ENCODE measurements around the gene ARHGEF10L.

ARHGEF10L gene

GRCh38 chr1:17662786-17663185 lies 123.3 kb downstream of the ARHGEF10L start:
- no peaks in the 10 kb centered on the region for H3K27me3 ChIP-seq (ENCODE audit: control insufficient read depth, insufficient read depth, low read length)
- no peak overlapping the region for H3K4me3 ChIP-seq (ENCODE audit: low read length)
- H3K27ac ChIP-seq (ENCODE audit: low read depth, low read length), result no peak overlapping the region
- no peak overlapping the region for H3K9ac ChIP-seq (ENCODE audit: low read length)
- H3K4me1 ChIP-seq (ENCODE audit: control insufficient read depth, insufficient read depth, low read length), result no peaks in the 10 kb centered on the region
- peaks cover 43% of the 10 kb centered on the region for H3K36me3 ChIP-seq (ENCODE audit: control insufficient read depth, insufficient read depth, low read length)

GRCh38 chr1:17663646-17664045 lies 124.1 kb downstream of the ARHGEF10L start:
- peaks cover 41% of the 10 kb centered on the region for H3K36me3 ChIP-seq (ENCODE audit: control insufficient read depth, insufficient read depth, low read length)
- H3K9ac ChIP-seq (ENCODE audit: low read length), result no peak overlapping the region
- H3K27me3 ChIP-seq (ENCODE audit: control insufficient read depth, insufficient read depth, low read length), result no peaks in the 10 kb centered on the region
- H3K4me3 ChIP-seq (ENCODE audit: low read length), result no peak overlapping the region
- no peaks in the 10 kb centered on the region for H3K4me1 ChIP-seq (ENCODE audit: control insufficient read depth, insufficient read depth, low read length)
- no peak overlapping the region for H3K27ac ChIP-seq (ENCODE audit: low read depth, low read length)

DNA sequence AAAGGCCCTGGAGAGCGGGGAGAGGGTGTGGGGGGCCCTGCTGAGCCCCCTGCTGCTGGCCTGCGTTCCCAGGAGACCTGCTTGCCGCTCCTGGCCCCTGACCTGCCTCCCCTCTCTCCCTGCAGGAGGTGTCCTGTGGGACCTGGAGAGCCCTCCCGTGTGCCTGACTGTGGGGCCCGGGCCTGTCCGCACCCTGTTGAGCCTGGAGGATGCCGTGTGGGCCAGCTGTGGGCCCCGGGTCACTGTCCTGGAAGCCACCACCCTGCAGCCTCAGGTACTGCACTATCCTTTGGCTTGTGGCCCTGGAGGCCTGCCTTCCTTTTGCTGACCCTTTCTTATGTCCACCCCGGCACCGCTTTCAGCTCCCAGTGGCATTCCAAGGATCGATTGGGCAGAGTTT lies 124.8 kb downstream of the ARHGEF10L start:
- Histone ChIP-seq H3K4me1 (ENCODE audit: control insufficient read depth, insufficient read depth, low read length) (no peaks in the 10 kb centered on the region), H3K27ac (ENCODE audit: low read depth, low read length) (no peak overlapping the region), H3K9ac (ENCODE audit: low read length) (no peak overlapping the region), H3K4me3 (ENCODE audit: low read length) (no peak overlapping the region), H3K36me3 (ENCODE audit: control insufficient read depth, insufficient read depth, low read length) (peaks cover 39% of the 10 kb centered on the region), H3K27me3 (ENCODE audit: control insufficient read depth, insufficient read depth, low read length) (no peaks in the 10 kb centered on the region)

GRCh38 chr1:17665054-17665453 lies 125.6 kb downstream of the ARHGEF10L start:
- Histone ChIP-seq H3K4me3 (ENCODE audit: low read length) (no peak overlapping the region), H3K4me1 (ENCODE audit: control insufficient read depth, insufficient read depth, low read length) (no peaks in the 10 kb centered on the region), H3K36me3 (ENCODE audit: control insufficient read depth, insufficient read depth, low read length) (peaks cover 39% of the 10 kb centered on the region), H3K27ac (ENCODE audit: low read depth, low read length) (no peak overlapping the region), H3K9ac (ENCODE audit: low read length) (no peak overlapping the region), H3K27me3 (ENCODE audit: control insufficient read depth, insufficient read depth, low read length) (no peaks in the 10 kb centered on the region)

- H3K36me3 ChIP-seq (ENCODE audit: control insufficient read depth, insufficient read depth, low read length), result peaks cover 32% of the 10 kb centered on the region
- H3K4me1 ChIP-seq (ENCODE audit: control insufficient read depth, insufficient read depth, low read length), result no peaks in the 10 kb centered on the region
- no peak overlapping the region for H3K27ac ChIP-seq (ENCODE audit: low read depth, low read length)
- H3K4me3 ChIP-seq (ENCODE audit: low read length), result no peak overlapping the region
- H3K9ac ChIP-seq (ENCODE audit: low read length), result no peak overlapping the region
- no peaks in the 10 kb centered on the region for H3K27me3 ChIP-seq (ENCODE audit: control insufficient read depth, insufficient read depth, low read length)
Observed at GRCh38 chr1:17665950-17666720, 126.6 kb downstream of the ARHGEF10L start.

GRCh38 chr1:17667641-17668040 lies 128.1 kb downstream of the ARHGEF10L start:
- Histone ChIP-seq H3K4me3 (ENCODE audit: low read length) (no peak overlapping the region), H3K9ac (ENCODE audit: low read length) (no peak overlapping the region), H3K36me3 (ENCODE audit: control insufficient read depth, insufficient read depth, low read length) (peaks cover 22% of the 10 kb centered on the region), H3K4me1 (ENCODE audit: control insufficient read depth, insufficient read depth, low read length) (peaks cover 6% of the 10 kb centered on the region), H3K27me3 (ENCODE audit: control insufficient read depth, insufficient read depth, low read length) (no peaks in the 10 kb centered on the region), H3K27ac (ENCODE audit: low read depth, low read length) (no peak overlapping the region)

GRCh38 chr1:17668195-17668594 lies 128.7 kb downstream of the ARHGEF10L start:
- peaks cover 20% of the 10 kb centered on the region for H3K36me3 ChIP-seq (ENCODE audit: control insufficient read depth, insufficient read depth, low read length)
- H3K4me1 ChIP-seq (ENCODE audit: control insufficient read depth, insufficient read depth, low read length), result peaks cover 6% of the 10 kb centered on the region
- H3K4me3 ChIP-seq (ENCODE audit: low read length), result no peak overlapping the region
- no peak overlapping the region for H3K27ac ChIP-seq (ENCODE audit: low read depth, low read length)
- no peaks in the 10 kb centered on the region for H3K27me3 ChIP-seq (ENCODE audit: control insufficient read depth, insufficient read depth, low read length)
- no peak overlapping the region for H3K9ac ChIP-seq (ENCODE audit: low read length)

- no peaks in the 10 kb centered on the region for H3K27me3 ChIP-seq (ENCODE audit: control insufficient read depth, insufficient read depth, low read length)
- H3K36me3 ChIP-seq (ENCODE audit: control insufficient read depth, insufficient read depth, low read length), result peaks cover 20% of the 10 kb centered on the region
- H3K27ac ChIP-seq (ENCODE audit: low read depth, low read length), result no peak overlapping the region
- peaks cover 6% of the 10 kb centered on the region for H3K4me1 ChIP-seq (ENCODE audit: control insufficient read depth, insufficient read depth, low read length)
- H3K4me3 ChIP-seq (ENCODE audit: low read length), result no peak overlapping the region
- H3K9ac ChIP-seq (ENCODE audit: low read length), result no peak overlapping the region
Observed at GRCh38 chr1:17668624-17669175, 129.2 kb downstream of the ARHGEF10L start.

DNA sequence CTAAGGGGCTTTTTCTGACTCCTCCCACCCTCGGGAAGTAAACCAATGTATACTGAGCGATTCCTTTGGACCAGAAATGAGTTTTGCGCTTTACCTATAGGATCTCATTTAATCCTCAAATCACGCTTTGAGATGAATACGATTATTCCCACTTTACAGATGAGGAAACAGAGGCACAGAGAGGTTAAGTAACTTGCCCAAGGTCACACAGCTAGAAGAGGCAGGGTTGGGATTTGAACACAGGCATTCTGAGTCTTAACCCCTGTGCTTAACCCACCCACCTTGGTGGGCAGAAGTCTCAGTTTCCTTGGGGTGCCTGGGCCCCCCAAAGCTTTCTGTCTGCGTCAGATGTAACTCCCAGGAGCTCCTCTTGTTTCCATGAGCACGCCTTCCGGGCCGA lies 129.8 kb downstream of the ARHGEF10L start:
- H3K36me3 ChIP-seq (ENCODE audit: control insufficient read depth, insufficient read depth, low read length), result peaks cover 20% of the 10 kb centered on the region

DNA sequence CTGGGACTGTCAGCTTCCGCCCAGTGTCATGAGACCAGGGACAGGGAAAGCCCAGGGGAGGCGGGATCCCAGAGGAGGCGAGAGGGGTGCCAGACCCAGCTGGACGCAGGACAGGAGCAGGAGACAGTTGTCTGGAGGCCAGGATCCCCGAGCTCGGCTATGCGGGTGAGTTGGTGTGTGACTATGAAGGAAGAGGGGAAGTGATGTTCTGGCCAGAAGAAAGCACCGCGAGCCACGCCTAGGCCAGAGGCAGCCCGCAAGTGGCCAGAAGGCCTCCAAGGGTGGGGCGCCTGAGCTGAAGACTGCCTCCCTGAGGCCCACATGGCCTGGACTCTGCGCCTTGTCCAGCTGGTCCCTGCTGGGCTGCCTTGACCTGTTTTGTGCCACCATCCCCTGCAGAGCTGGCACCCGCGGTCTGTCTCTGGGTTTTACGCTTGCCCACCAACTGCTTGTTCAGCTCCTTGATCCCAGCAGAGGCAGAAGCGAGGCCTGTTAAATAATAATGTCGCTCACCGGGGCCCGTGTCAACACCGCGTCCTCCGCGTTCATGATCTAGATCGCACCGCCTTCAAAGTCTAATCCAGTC lies 130.5 kb downstream of the ARHGEF10L start:
- Histone ChIP-seq H3K27ac (ENCODE audit: low read depth, low read length) (no peak overlapping the region), H3K36me3 (ENCODE audit: control insufficient read depth, insufficient read depth, low read length) (peaks cover 16% of the 10 kb centered on the region), H3K4me3 (ENCODE audit: low read length) (no peak overlapping the region), H3K27me3 (ENCODE audit: control insufficient read depth, insufficient read depth, low read length) (no peaks in the 10 kb centered on the region), H3K4me1 (ENCODE audit: control insufficient read depth, insufficient read depth, low read length) (peaks cover 6% of the 10 kb centered on the region), H3K9ac (ENCODE audit: low read length) (no peak overlapping the region)

More for the DNA sequence above, 129.8 kb downstream of the ARHGEF10L start:
- H3K9ac ChIP-seq (ENCODE audit: low read length), result no peak overlapping the region
- H3K4me1 ChIP-seq (ENCODE audit: control insufficient read depth, insufficient read depth, low read length), result peaks cover 6% of the 10 kb centered on the region
- no peak overlapping the region for H3K4me3 ChIP-seq (ENCODE audit: low read length)
- H3K27me3 ChIP-seq (ENCODE audit: control insufficient read depth, insufficient read depth, low read length), result no peaks in the 10 kb centered on the region
- no peak overlapping the region for H3K27ac ChIP-seq (ENCODE audit: low read depth, low read length)

DNA sequence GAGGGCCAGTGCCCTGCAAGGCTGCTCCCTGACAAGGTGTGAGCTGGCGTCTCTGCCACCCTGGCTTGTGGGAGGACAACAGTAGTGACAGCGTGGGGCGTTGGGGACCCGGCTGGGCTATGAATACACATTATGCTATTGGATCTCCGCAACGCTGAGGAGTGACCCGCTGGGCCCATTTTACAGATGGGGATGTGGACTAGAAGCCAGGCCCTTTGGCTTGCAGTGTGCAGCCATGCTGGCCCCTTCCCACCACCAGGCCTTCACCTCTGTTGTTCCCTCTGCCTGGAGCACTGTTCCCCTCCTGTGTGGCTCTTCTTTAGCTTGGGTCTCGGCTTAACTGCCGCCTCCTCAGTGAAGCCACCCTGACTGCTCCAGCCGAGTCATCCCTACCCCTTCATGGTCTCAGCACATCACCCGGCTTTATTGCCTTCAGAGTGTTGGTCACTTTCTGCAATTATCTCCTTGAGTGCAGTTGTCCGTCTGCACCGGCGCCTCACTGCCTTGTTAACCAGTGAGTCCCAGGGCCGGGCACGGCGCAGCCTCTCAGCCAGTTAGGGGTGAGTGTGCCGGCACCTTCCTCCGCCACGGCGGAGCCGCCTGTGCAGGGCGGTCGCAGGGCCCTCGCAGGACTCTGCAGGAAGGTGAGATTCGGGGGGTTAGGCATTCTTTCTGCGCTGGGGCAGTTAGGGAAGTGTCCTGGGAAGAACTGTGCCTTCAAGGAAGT lies 131.3 kb downstream of the ARHGEF10L start:
- H3K36me3 ChIP-seq (ENCODE audit: control insufficient read depth, insufficient read depth, low read length), result peaks cover 10% of the 10 kb centered on the region
- H3K9ac ChIP-seq (ENCODE audit: low read length), result no peak overlapping the region
- H3K4me3 ChIP-seq (ENCODE audit: low read length), result no peak overlapping the region
- H3K4me1 ChIP-seq (ENCODE audit: control insufficient read depth, insufficient read depth, low read length), result peaks cover 6% of the 10 kb centered on the region
- no peak overlapping the region for H3K27ac ChIP-seq (ENCODE audit: low read depth, low read length)
- H3K27me3 ChIP-seq (ENCODE audit: control insufficient read depth, insufficient read depth, low read length), result no peaks in the 10 kb centered on the region

- H3K27ac ChIP-seq (ENCODE audit: low read depth, low read length), result no peak overlapping the region
- H3K4me1 ChIP-seq (ENCODE audit: control insufficient read depth, insufficient read depth, low read length), result peaks cover 6% of the 10 kb centered on the region
- peaks cover 8% of the 10 kb centered on the region for H3K36me3 ChIP-seq (ENCODE audit: control insufficient read depth, insufficient read depth, low read length)
- no peak overlapping the region for H3K4me3 ChIP-seq (ENCODE audit: low read length)
- no peaks in the 10 kb centered on the region for H3K27me3 ChIP-seq (ENCODE audit: control insufficient read depth, insufficient read depth, low read length)
- no peak overlapping the region for H3K9ac ChIP-seq (ENCODE audit: low read length)
Observed at GRCh38 chr1:17671314-17671705, 131.8 kb downstream of the ARHGEF10L start.
